Activated naive CD4-positive, alpha-beta T cell treated with anti-CD3 and anti-CD28 coated beads for 36 hours (primary cell): Measurements from ENCODE around the gene PAX7. TPM values are rescaled to one million over a fixed set of nuclear protein-coding genes. Genes with fewer than 3 reads are reported as not detected.

ENCODE experiments used
- CTCF ChIA-PET: fragments of 350-600 bp; sonication (Branson Sonifier 250); formaldehyde crosslinking; loops from one replicate; lab custom pipeline; 2021; ENCODE audit warnings: antibody characterized with exemption; lab: Charles Lee
- DNase-seq: peaks from one replicate; pipeline ENCODE4 v3.0.0-alpha.2; 2020
- H3K27ac Mint-ChIP-seq: one replicate; pipeline ENCODE4 v1.8.0; 2021; ENCODE audit warnings: mild to moderate bottlenecking, mixed read lengths
- H3K27me3 Mint-ChIP-seq: one replicate; pipeline ENCODE4 v1.8.0; 2021; ENCODE audit warnings: low read depth, mixed read lengths
- H3K36me3 Mint-ChIP-seq: one replicate; pipeline ENCODE4 v1.8.0; 2021; ENCODE audit warnings: low read depth, mixed read lengths
- H3K4me1 Mint-ChIP-seq: one replicate; pipeline ENCODE4 v1.8.0; 2021; ENCODE audit warnings: low read depth, mixed read lengths
- H3K4me3 Mint-ChIP-seq: one replicate; pipeline ENCODE4 v1.8.0; 2021; ENCODE audit warnings: mild to moderate bottlenecking, moderate library complexity, mixed read lengths
- H3K9me3 Mint-ChIP-seq: one replicate; pipeline ENCODE4 v1.8.0; 2021; ENCODE audit warnings: mixed read lengths
- intact Hi-C: fragments of 100-400 bp; cut with micrococcal nuclease; formaldehyde crosslinking; loops from one replicate; pipeline ENCODE4 v1.15.1; 2023
- total RNA-seq, 2 experiments: library from RNA; stranded (reverse); gene quantifications; one replicate each; pipeline ENCODE4 v1.2.3, GENCODE V29; 2021

Gene PAX7
- total RNA-seq, 2 experiments from 2014 or later, result not detected

DNA sequence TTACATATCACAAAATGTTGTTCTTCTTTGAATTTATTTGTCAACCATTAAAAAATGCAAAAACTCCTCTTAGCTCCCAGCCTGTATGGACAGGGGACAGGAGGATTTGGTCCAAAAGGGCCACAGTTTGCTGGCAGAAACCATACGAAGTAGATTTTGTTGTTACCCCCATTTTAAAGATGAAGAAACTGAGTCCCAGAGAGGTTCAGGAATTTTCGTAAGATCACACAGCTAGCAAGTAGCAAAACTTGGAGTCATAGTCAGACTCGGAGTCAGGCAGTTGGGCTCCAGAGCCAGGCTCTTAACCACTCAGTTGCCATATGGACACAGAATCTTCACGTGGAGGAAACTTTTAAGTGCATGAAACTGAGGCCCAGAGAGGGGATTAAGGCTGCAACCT, 137.4 kb downstream of the PAX7 start:
- intact Hi-C loops, result no loop called here
- Mint-ChIP-seq H3K4me3 (no peak overlapping the region), H3K36me3 (no peaks in the 10 kb centered on the region), H3K9me3 (no peaks in the 10 kb centered on the region), H3K27me3 (peaks cover 21% of the 10 kb centered on the region), H3K27ac (no peak overlapping the region), H3K4me1 (no peaks in the 10 kb centered on the region)
- CTCF ChIA-PET, result no interaction called here
- no peak for DNase-seq

DNA sequence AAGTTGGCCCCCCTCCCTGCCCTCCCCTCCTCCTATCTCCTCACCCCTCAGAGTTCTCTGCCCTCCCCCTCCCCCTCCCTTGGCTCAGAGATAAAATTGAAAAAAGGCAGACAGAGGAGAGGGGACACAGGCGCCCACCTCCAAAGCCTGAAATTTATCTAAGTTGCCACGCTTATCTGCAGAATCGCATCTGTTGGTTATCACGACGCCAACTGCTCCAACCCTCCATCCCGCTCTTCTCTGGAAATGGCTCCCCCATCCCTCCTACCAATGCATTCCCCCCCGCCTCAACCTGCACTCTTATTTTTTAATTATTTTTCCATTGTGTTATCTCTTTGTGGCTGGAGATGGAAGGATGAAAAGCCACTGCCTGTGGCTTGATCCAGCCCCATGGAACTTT, 138.5 kb downstream of the PAX7 start:
- no peak overlapping the region for H3K4me3 Mint-ChIP-seq
- no peaks in the 10 kb centered on the region for H3K36me3 Mint-ChIP-seq
- no peak for DNase-seq
- H3K9me3 Mint-ChIP-seq, result no peaks in the 10 kb centered on the region
- H3K27ac Mint-ChIP-seq, result no peak overlapping the region
- no peaks in the 10 kb centered on the region for H3K4me1 Mint-ChIP-seq
- H3K27me3 Mint-ChIP-seq, result peaks cover 18% of the 10 kb centered on the region
- CTCF ChIA-PET, result no interaction called here
- intact Hi-C loops, result no loop called here

DNA sequence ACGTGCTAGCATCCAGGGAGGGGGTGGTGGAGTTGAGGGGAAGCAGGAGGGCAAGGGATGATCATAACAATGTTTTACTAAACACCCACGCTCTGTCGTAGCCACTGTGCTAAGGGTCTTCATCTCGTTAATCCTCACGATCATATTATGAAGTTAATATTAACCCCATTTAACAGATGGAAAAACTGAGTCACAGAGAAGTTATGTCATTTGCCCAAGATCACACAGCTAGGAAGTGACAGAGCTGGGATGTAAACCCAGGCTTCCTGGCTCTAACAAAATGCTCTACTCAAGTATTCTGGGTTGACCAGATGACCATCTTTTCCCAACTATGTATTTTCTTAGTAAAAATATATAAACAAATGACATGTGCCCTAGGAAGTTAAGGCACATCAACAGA, 140.2 kb downstream of the PAX7 start:
- no peak overlapping the region for H3K27ac Mint-ChIP-seq
- no peaks in the 10 kb centered on the region for H3K4me1 Mint-ChIP-seq
- peaks cover 16% of the 10 kb centered on the region for H3K27me3 Mint-ChIP-seq
- DNase-seq, result no peak
- no peak overlapping the region for H3K4me3 Mint-ChIP-seq
- no peaks in the 10 kb centered on the region for H3K9me3 Mint-ChIP-seq
- CTCF ChIA-PET, result no interaction called here
- no peaks in the 10 kb centered on the region for H3K36me3 Mint-ChIP-seq
- intact Hi-C loops, result no loop called here

DNA sequence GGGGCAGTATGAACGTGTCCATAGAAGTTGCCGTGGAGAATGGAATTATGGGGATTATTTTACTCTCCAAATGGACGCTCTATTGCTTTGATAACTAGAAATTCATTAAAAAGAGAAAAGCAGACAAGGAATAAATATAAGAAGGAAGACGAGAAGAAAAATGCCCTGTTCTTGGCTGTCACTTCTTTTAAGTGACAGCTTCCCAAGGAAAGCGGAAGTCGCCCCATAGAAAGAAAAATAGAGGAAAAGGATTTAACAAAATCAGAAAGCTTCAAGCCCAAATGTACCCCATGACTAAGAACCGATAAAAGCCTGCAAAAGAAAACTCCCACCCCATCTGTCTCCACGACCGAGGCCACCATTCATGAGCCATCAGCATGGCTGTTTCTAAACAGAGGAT, 143.1 kb downstream of the PAX7 start:
- Mint-ChIP-seq H3K27me3 (peaks cover 25% of the 10 kb centered on the region), H3K9me3 (no peaks in the 10 kb centered on the region), H3K4me1 (no peaks in the 10 kb centered on the region), H3K36me3 (no peaks in the 10 kb centered on the region), H3K27ac (no peak overlapping the region), H3K4me3 (no peak overlapping the region)
- CTCF ChIA-PET, result interaction anchor here (0.8 to 0.9 kb wide), 2 partner anchors 48 to 92 kb away, joined by 3 read pairs; no protein-coding TSS in a partner anchor
- intact Hi-C loops, result no loop called here
- no peak for DNase-seq

DNA sequence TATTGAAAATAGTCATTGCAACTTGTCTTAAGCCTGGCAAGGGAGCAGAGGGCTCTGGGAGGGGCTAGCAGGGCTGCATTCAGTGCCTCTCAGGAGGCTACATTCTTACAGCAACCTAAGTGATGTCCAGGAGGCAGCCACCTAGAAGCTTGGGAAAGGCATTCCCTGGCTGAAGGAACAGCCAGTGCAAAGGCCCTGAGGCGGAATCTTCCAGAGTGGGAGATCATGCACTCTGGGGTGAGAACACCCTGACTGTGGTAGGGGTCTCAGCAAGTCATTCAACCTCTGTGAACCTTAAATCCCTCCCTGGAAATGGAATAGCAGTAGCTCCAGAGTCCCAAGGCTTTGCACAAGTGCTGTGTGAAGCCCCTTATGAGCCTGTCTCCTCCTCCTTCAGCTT, 144.7 kb downstream of the PAX7 start:
- H3K36me3 Mint-ChIP-seq, result no peaks in the 10 kb centered on the region
- H3K9me3 Mint-ChIP-seq, result no peaks in the 10 kb centered on the region
- no peak overlapping the region for H3K4me3 Mint-ChIP-seq
- H3K4me1 Mint-ChIP-seq, result no peaks in the 10 kb centered on the region
- H3K27ac Mint-ChIP-seq, result no peak overlapping the region
- peaks cover 17% of the 10 kb centered on the region for H3K27me3 Mint-ChIP-seq
- DNase-seq, result no peak
- intact Hi-C loops, result no loop called here
- CTCF ChIA-PET, result interaction anchor here (0.6 kb wide), 1 partner anchor 971 kb away, joined by 5 read pairs; no protein-coding TSS in a partner anchor

DNA sequence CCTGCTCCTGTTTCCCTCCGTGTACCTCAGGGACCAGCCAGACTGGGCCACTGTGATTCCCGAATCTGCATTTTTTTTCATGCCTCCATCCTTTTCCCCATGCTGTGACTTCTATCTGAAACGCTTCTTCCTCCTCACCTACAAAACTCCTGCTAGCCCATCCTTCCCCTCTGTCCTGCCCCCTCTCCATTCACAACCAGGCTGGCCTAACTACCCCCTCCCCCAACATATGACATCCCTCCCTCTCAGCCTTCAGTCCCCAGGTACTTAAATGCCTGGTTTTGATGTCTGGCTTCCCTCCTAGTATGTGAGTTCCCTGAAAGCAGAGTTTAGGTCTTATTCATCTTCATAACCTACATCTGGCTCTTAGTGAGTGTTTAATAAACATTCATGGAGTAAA, 146.1 kb downstream of the PAX7 start:
- no peak overlapping the region for H3K27ac Mint-ChIP-seq
- no peaks in the 10 kb centered on the region for H3K4me1 Mint-ChIP-seq
- H3K27me3 Mint-ChIP-seq, result peaks cover 17% of the 10 kb centered on the region
- no peaks in the 10 kb centered on the region for H3K9me3 Mint-ChIP-seq
- DNase-seq, result no peak
- intact Hi-C loops, result no loop called here
- no peaks in the 10 kb centered on the region for H3K36me3 Mint-ChIP-seq
- CTCF ChIA-PET, result no interaction called here
- H3K4me3 Mint-ChIP-seq, result no peak overlapping the region

DNA sequence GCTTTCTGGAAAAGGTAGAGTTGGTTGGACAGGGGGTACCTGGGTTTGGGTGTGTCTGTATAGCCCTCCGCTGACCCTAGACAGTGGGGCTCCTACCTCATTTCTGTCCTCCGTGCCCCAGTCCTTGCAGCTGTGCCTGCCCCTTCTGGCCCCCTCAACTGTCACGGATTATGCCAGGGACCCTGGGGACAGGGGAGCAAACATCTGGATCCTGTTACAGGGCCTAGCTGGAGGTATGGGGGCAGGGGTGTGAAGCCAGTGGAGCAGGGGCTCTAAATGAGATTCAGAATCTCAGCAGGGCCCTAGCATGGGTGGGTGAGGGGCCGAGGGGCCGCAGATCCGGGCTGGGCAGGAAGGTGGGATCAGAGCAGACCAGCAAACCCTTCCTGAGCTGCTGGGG, 147.8 kb downstream of the PAX7 start:
- H3K27ac Mint-ChIP-seq, result no peak overlapping the region
- DNase-seq, result no peak
- H3K27me3 Mint-ChIP-seq, result peaks cover 17% of the 10 kb centered on the region
- H3K4me3 Mint-ChIP-seq, result no peak overlapping the region
- H3K9me3 Mint-ChIP-seq, result no peaks in the 10 kb centered on the region
- no peaks in the 10 kb centered on the region for H3K4me1 Mint-ChIP-seq
- CTCF ChIA-PET, result no interaction called here
- intact Hi-C loops, result no loop called here
- H3K36me3 Mint-ChIP-seq, result no peaks in the 10 kb centered on the region

DNA sequence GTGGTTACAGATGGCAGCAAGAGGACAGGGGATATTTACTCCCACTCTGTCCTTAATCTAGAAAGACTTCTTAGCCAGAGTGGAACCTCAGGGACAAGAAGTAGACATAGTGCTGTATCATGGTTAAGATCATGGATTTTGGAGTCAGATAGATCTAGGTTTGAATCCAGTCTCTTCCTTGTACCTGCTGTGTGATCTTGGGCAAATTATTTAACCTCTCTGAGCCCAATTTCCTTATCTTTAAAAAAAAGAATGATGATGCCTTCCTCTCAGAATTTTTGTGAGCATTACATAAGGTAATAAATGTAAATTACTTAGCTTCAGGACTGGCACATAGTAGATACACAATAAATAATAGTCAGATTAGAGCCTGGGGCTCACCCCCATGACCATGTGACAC, 150.4 kb downstream of the PAX7 start:
- peaks cover 25% of the 10 kb centered on the region for H3K27me3 Mint-ChIP-seq
- no peaks in the 10 kb centered on the region for H3K36me3 Mint-ChIP-seq
- H3K4me3 Mint-ChIP-seq, result no peak overlapping the region

DNA sequence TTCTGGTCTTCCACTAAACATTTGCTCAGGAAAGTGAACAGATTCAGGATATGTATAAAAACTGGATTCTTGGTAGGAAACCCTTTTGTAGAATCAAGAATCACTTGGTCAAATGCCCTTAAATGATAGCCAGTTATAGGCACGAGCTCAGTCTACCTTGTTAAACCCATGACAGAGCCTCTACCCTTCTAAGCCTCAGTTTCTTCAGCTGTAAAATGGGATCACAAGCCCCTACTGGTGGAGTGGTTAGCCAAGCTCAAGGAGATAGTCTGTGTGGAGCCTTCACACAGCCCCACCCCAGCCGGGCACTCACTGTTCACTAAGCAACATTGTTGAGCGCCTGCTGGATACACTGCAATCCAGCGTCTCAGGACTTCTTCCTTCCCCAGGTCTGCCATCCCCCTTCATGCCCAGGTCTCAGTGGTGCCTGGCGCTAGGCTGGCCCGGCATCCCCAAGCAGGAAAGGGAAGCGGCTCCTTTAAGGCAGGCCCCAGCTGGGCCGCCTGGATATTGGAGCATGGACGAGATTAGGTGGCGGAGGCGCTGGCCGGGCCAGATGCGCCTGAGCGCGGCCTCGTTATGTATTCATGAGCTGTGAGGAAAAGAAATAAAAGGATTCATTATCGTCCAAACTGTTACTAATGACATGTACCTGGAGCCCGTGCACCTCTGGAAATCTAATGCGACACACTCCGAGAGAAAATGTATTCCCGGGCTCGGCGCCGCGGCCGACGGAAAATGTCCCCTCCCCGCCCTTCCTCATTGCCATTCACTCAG, 153.2 kb downstream of the PAX7 start:
- no peak overlapping the region for H3K4me3 Mint-ChIP-seq
- H3K4me1 Mint-ChIP-seq, result no peaks in the 10 kb centered on the region
- no peaks in the 10 kb centered on the region for H3K9me3 Mint-ChIP-seq
- H3K27ac Mint-ChIP-seq, result no peak overlapping the region
- peaks cover 19% of the 10 kb centered on the region for H3K27me3 Mint-ChIP-seq
- no peaks in the 10 kb centered on the region for H3K36me3 Mint-ChIP-seq
- DNase-seq, result no peak
- CTCF ChIA-PET, result no interaction called here
- intact Hi-C loops, result no loop called here

More for the DNA sequence above, 150.4 kb downstream of the PAX7 start:
- intact Hi-C loops, result no loop called here
- no peak overlapping the region for H3K27ac Mint-ChIP-seq
- CTCF ChIA-PET, result no interaction called here
- no peaks in the 10 kb centered on the region for H3K9me3 Mint-ChIP-seq
- H3K4me1 Mint-ChIP-seq, result no peaks in the 10 kb centered on the region
- no peak for DNase-seq

DNA sequence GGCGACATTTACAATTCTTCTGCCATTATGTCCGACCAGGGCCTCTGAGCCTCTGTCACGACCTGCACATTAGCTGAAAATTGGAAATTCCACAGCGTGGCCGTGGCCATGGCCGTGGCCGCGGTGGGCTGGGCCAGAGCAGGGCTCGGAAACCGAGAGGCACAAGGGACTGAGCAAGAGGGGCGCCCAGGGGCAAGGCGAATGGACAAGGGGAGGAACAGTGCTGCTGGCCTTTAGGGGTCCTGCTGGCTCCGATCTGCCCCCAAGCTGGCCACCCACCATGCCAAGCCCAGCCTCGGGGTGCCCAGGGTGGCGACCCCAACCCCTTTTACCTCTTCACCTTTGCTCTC, 153.8 kb downstream of the PAX7 start:
- Mint-ChIP-seq H3K9me3 (no peaks in the 10 kb centered on the region), H3K4me1 (no peaks in the 10 kb centered on the region), H3K36me3 (no peaks in the 10 kb centered on the region), H3K4me3 (no peak overlapping the region), H3K27me3 (peaks cover 19% of the 10 kb centered on the region), H3K27ac (no peak overlapping the region)
- no peak for DNase-seq
- CTCF ChIA-PET, result interaction anchor here (0.6 kb wide), 1 partner anchor 184 kb away, joined by 4 read pairs; no protein-coding TSS in a partner anchor
- intact Hi-C loops, result no loop called here

DNA sequence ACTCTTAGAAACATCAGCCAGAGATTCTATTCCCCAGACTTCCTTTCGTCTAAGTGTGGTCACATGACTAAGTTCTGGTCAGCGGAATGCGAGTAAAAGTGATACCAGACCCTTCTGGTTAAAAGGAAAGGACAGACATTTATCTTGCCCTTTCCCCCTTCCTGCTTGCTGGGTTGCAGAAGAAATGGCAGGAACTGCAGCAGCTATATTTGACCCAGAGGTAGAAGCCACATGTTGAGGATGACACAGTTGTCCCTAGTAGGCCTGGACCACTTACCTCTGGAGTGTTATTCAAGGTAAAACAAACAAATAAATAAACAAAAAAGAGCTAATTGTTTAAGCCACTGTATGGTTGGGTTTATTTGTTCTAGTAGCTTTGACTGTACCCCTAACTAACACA, 155.5 kb downstream of the PAX7 start:
- H3K36me3 Mint-ChIP-seq, result no peaks in the 10 kb centered on the region
- H3K4me3 Mint-ChIP-seq, result no peak overlapping the region
- peaks cover 24% of the 10 kb centered on the region for H3K27me3 Mint-ChIP-seq
- no peak for DNase-seq
- no peaks in the 10 kb centered on the region for H3K4me1 Mint-ChIP-seq
- intact Hi-C loops, result no loop called here
- CTCF ChIA-PET, result interaction anchor here (0.6 to 0.9 kb wide), 2 partner anchors 34 to 484 kb away, joined by 3 read pairs; no protein-coding TSS in a partner anchor
- H3K27ac Mint-ChIP-seq, result no peak overlapping the region
- no peaks in the 10 kb centered on the region for H3K9me3 Mint-ChIP-seq

DNA sequence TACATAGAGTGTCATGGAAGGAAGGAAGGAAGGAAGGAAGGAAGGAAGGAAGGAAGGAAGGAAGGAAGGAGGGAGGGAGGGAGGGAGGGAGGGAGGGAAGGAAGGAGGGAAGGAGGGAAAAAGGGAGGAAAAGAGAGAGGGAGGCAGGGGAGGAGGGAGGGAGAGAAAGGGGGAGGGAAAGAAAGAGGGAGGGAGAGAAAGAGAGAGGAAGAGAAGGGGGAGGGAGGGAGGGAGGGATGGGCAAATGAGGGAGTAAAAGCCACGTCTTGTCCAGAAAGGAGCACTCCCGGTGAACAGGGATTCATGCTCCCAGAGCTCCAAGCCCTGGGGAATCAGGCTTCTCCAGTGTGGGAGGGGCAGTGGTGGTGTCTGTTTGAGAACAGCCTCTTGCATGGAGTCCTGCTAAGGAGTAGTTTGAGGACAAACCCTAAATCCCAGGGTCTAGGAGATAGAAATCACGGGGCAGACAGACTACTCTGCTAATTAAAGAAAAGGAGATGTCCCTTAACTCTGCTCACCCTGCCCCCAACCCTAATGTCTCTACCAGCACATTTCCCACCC, 157.3 kb downstream of the PAX7 start:
- Mint-ChIP-seq H3K9me3 (peaks cover 4% of the 10 kb centered on the region), H3K27ac (no peak overlapping the region), H3K36me3 (no peaks in the 10 kb centered on the region), H3K27me3 (peaks cover 30% of the 10 kb centered on the region), H3K4me3 (no peak overlapping the region), H3K4me1 (no peaks in the 10 kb centered on the region)
- intact Hi-C loops, result no loop called here
- CTCF ChIA-PET, result no interaction called here
- no peak for DNase-seq

DNA sequence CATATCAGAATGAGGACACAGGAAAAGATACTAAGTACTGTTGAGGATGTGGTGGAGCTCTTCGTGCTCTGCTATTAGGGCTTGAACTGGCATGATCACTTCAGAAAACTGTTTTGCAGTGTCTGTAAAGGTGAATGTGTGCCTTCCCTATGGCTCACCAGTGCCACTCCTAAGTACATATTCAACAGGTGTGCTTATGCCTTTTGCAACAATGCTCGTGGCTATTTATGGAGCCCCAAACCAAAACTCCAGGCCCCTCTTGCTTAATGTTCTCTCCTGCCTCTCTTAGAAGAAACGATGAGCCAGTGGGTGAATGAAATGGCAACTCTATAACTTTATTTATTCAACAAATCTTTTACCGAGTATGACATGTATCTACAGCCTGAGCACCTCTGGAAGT, 158.6 kb downstream of the PAX7 start:
- H3K4me1 Mint-ChIP-seq, result no peaks in the 10 kb centered on the region
- CTCF ChIA-PET, result no interaction called here
- intact Hi-C loops, result no loop called here
- peaks cover 4% of the 10 kb centered on the region for H3K9me3 Mint-ChIP-seq
- H3K27me3 Mint-ChIP-seq, result peaks cover 34% of the 10 kb centered on the region
- H3K36me3 Mint-ChIP-seq, result no peaks in the 10 kb centered on the region
- no peak overlapping the region for H3K4me3 Mint-ChIP-seq
- DNase-seq, result no peak
- no peak overlapping the region for H3K27ac Mint-ChIP-seq
